Activated naive CD4-positive, alpha-beta T cell treated with anti-CD3 and anti-CD28 coated beads, Interleukin-2, amount 50 U/mL, for 24 hours (primary cell): Measurements from ENCODE around the gene EXOG.

ENCODE experiments used
- H3K27ac Mint-ChIP-seq: one replicate; pipeline ENCODE4 v1.8.0; 2021; ENCODE audit warnings: mild to moderate bottlenecking, mixed read lengths
- H3K27me3 Mint-ChIP-seq: one replicate; pipeline ENCODE4 v1.8.0; 2021; ENCODE audit warnings: mixed read lengths
- H3K36me3 Mint-ChIP-seq: one replicate; pipeline ENCODE4 v1.8.0; 2021; ENCODE audit warnings: mixed read lengths
- H3K4me1 Mint-ChIP-seq: one replicate; pipeline ENCODE4 v1.8.0; 2021; ENCODE audit warnings: mixed read lengths
- H3K4me3 Mint-ChIP-seq: one replicate; pipeline ENCODE4 v1.8.0; 2021; ENCODE audit warnings: mild to moderate bottlenecking, mixed read lengths
- H3K9me3 Mint-ChIP-seq: one replicate; pipeline ENCODE4 v1.8.0; 2021; ENCODE audit warnings: mixed read lengths

The EXOG gene

GRCh38 chr3:38496131-38496910, at the start of gene EXOG:
TSS of gene EXOG (plus strand) at chr3:38496340. CDS start at chr3:38496368, 28 bp downstream.
- peaks cover 24% of the 10 kb centered on the region for H3K4me1 Mint-ChIP-seq
- peak within 1 kb of the TSS; percentile 93 for H3K27ac Mint-ChIP-seq
- H3K27me3 Mint-ChIP-seq, result no peaks in the 10 kb centered on the region
- H3K4me3 Mint-ChIP-seq, result peak within 1 kb of the TSS; percentile 99
- peaks cover 6% of the 10 kb centered on the region for H3K36me3 Mint-ChIP-seq
- no peaks in the 10 kb centered on the region for H3K9me3 Mint-ChIP-seq

- H3K36me3 Mint-ChIP-seq, result no peaks in the 10 kb centered on the region
- no peaks in the 10 kb centered on the region for H3K4me1 Mint-ChIP-seq
- H3K4me3 Mint-ChIP-seq, result no peak overlapping the region
- H3K9me3 Mint-ChIP-seq, result no peaks in the 10 kb centered on the region
- H3K27me3 Mint-ChIP-seq, result no peaks in the 10 kb centered on the region
- no peak overlapping the region for H3K27ac Mint-ChIP-seq
These were observed 49.3 kb upstream of the EXOG start for GRCh38 chr3:38446812-38447211.

GRCh38 chr3:38450853-38451252, 45.3 kb upstream of the EXOG start:
- Mint-ChIP-seq H3K36me3 (no peaks in the 10 kb centered on the region), H3K4me3 (no peak overlapping the region), H3K4me1 (peaks cover 15% of the 10 kb centered on the region), H3K27ac (no peak overlapping the region), H3K9me3 (no peaks in the 10 kb centered on the region), H3K27me3 (no peaks in the 10 kb centered on the region)

- H3K27me3 Mint-ChIP-seq, result no peaks in the 10 kb centered on the region
- peak within 1 kb of the TSS; percentile 97 for H3K4me3 Mint-ChIP-seq
- H3K4me1 Mint-ChIP-seq, result peaks cover 15% of the 10 kb centered on the region
- no peaks in the 10 kb centered on the region for H3K36me3 Mint-ChIP-seq
- peak within 1 kb of the TSS; percentile 96 for H3K27ac Mint-ChIP-seq
- no peaks in the 10 kb centered on the region for H3K9me3 Mint-ChIP-seq
These were observed 42.8 kb upstream of the EXOG start, which contains the start of gene ACVR2B for GRCh38 chr3:38453075-38453912. TSS of gene ACVR2B (plus strand) at chr3:38453890. CDS start at chr3:38454323, 433 bp downstream.

GRCh38 chr3:38453913-38454177, 42.3 kb upstream of the EXOG start:
- Mint-ChIP-seq H3K4me1 (peaks cover 15% of the 10 kb centered on the region), H3K36me3 (no peaks in the 10 kb centered on the region), H3K27ac (no peak overlapping the region), H3K9me3 (no peaks in the 10 kb centered on the region), H3K27me3 (no peaks in the 10 kb centered on the region), H3K4me3 (no peak overlapping the region)

- Mint-ChIP-seq H3K27me3 (no peaks in the 10 kb centered on the region), H3K36me3 (no peaks in the 10 kb centered on the region), H3K4me3 (peak overlapping the region; percentile 97), H3K9me3 (no peaks in the 10 kb centered on the region), H3K4me1 (peaks cover 15% of the 10 kb centered on the region), H3K27ac (peak overlapping the region; percentile 96)
These were observed 41.8 kb upstream of the EXOG start for GRCh38 chr3:38454178-38454883.

GRCh38 chr3:38454884-38455638, 41.1 kb upstream of the EXOG start:
- no peaks in the 10 kb centered on the region for H3K36me3 Mint-ChIP-seq
- peaks cover 15% of the 10 kb centered on the region for H3K4me1 Mint-ChIP-seq
- H3K27me3 Mint-ChIP-seq, result no peaks in the 10 kb centered on the region
- no peaks in the 10 kb centered on the region for H3K9me3 Mint-ChIP-seq
- H3K27ac Mint-ChIP-seq, result no peak overlapping the region
- H3K4me3 Mint-ChIP-seq, result peak overlapping the region; percentile 97

- H3K4me1 Mint-ChIP-seq, result peaks cover 15% of the 10 kb centered on the region
- H3K4me3 Mint-ChIP-seq, result peak overlapping the region; percentile 84
- H3K27me3 Mint-ChIP-seq, result no peaks in the 10 kb centered on the region
- H3K36me3 Mint-ChIP-seq, result no peaks in the 10 kb centered on the region
- H3K9me3 Mint-ChIP-seq, result no peaks in the 10 kb centered on the region
- no peak overlapping the region for H3K27ac Mint-ChIP-seq
These were observed 40.3 kb upstream of the EXOG start for GRCh38 chr3:38455639-38456430.

- Mint-ChIP-seq H3K36me3 (no peaks in the 10 kb centered on the region), H3K9me3 (no peaks in the 10 kb centered on the region), H3K27me3 (no peaks in the 10 kb centered on the region), H3K4me1 (peaks cover 15% of the 10 kb centered on the region), H3K27ac (no peak overlapping the region), H3K4me3 (no peak overlapping the region)
These were observed 38.8 kb upstream of the EXOG start for GRCh38 chr3:38457111-38458003.

- no peak overlapping the region for H3K27ac Mint-ChIP-seq
- no peak overlapping the region for H3K4me3 Mint-ChIP-seq
- peaks cover 8% of the 10 kb centered on the region for H3K4me1 Mint-ChIP-seq
- no peaks in the 10 kb centered on the region for H3K9me3 Mint-ChIP-seq
- H3K36me3 Mint-ChIP-seq, result no peaks in the 10 kb centered on the region
- H3K27me3 Mint-ChIP-seq, result no peaks in the 10 kb centered on the region
These were observed 37.2 kb upstream of the EXOG start for GRCh38 chr3:38458796-38459498.

GRCh38 chr3:38459499-38460048, 36.6 kb upstream of the EXOG start:
- Mint-ChIP-seq H3K27me3 (no peaks in the 10 kb centered on the region), H3K27ac (no peak overlapping the region), H3K4me3 (no peak overlapping the region), H3K4me1 (peaks cover 5% of the 10 kb centered on the region), H3K36me3 (no peaks in the 10 kb centered on the region), H3K9me3 (no peaks in the 10 kb centered on the region)

GRCh38 chr3:38460377-38461270, 35.5 kb upstream of the EXOG start:
- Mint-ChIP-seq H3K27ac (no peak overlapping the region), H3K27me3 (no peaks in the 10 kb centered on the region), H3K4me3 (no peak overlapping the region), H3K36me3 (peaks cover 2% of the 10 kb centered on the region), H3K4me1 (peaks cover 1% of the 10 kb centered on the region), H3K9me3 (no peaks in the 10 kb centered on the region)
